ENCODE measurements around the gene ANGPTL4. TPM values are rescaled to one million over a fixed set of nuclear protein-coding genes. Genes with fewer than 3 reads are reported as not detected.
A peak's percentile ranks its signal among the peaks of the same experiment; 100 is the strongest.

The ANGPTL4 gene
- total RNA-seq, 4 donors from 2014 or later = 4.4 to 48.2 (median 19.4) TPM

- 0% methylated on average over 1 of the region's 3 CpGs; no CpG with 5 or more reads in 1 of the 2 donors for whole genome bisulfite sequencing, 2 donors (ENCODE audit: low coverage in 1 of 2)
- no peaks in the 10 kb centered on the region for H3K36me3 ChIP-seq
- H3K27me3 ChIP-seq = no peaks in the 10 kb centered on the region
- peak overlapping the region; percentile 76 to 88 (median 88) for H3K27ac ChIP-seq
- TF ChIP-seq CTCF (IDR thresholded peaks at IDR 0.05) = no peak
- TF ChIP-seq POLR2A (IDR thresholded peaks at IDR 0.05) = no peak
- no peak for TF ChIP-seq EP300 (IDR thresholded peaks at IDR 0.05)
- no peak for TF ChIP-seq POLR2AphosphoS5 (IDR thresholded peaks at IDR 0.05)
- H3K4me1 ChIP-seq = peaks cover 0 to 57% (median 23%) of the 10 kb centered on the region in 3 donors
- H3K9me3 ChIP-seq = no peaks in the 10 kb centered on the region
- ATAC-seq = no peak
- H3K4me3 ChIP-seq = peak overlapping the region; percentile 65 to 89
Measured at GRCh38 chr19:8413629-8413995, 49.7 kb downstream of the ANGPTL4 start.

- ATAC-seq = no peak
- Histone ChIP-seq H3K4me1 (peaks cover 0 to 62% (median 23%) of the 10 kb centered on the region in 3 donors), H3K4me3 (no peak overlapping the region), H3K36me3 (peaks cover 0 to 4% of the 10 kb centered on the region in 2 donors), H3K9me3 (no peaks in the 10 kb centered on the region), H3K27me3 (no peaks in the 10 kb centered on the region), H3K27ac (peak overlapping the region; percentile 4 to 88 (median 59))
- no peak for TF ChIP-seq EP300 (IDR thresholded peaks at IDR 0.05)
- no peak for TF ChIP-seq CTCF (IDR thresholded peaks at IDR 0.05)
- TF ChIP-seq POLR2AphosphoS5 (IDR thresholded peaks at IDR 0.05) = no peak
- TF ChIP-seq POLR2A (IDR thresholded peaks at IDR 0.05) = no peak
- WGBS, 2 donors (ENCODE audit: low coverage in 1 of 2) = 43 to 46% methylated on average over 1 to 4 of the region's 4 CpGs
Measured at GRCh38 chr19:8416796-8417195, 52.8 kb downstream of the ANGPTL4 start.

- no peaks in the 10 kb centered on the region for H3K9me3 ChIP-seq
- H3K27ac ChIP-seq = peak overlapping the region in 3 of 4 donors; percentile 4 to 29 (median 22)
- H3K4me1 ChIP-seq = peaks cover 0 to 50% (median 23%) of the 10 kb centered on the region in 3 donors
- H3K4me3 ChIP-seq = no peak overlapping the region
- no peaks in the 10 kb centered on the region for H3K27me3 ChIP-seq
- H3K36me3 ChIP-seq = peaks cover 0 to 26% of the 10 kb centered on the region in 2 donors
- WGBS, 2 donors (ENCODE audit: low coverage in 1 of 2) = 70 to 88% methylated on average over 6 to 7 of the region's 28 CpGs
- TF ChIP-seq POLR2A (IDR thresholded peaks at IDR 0.05) = no peak
- ATAC-seq = no peak
Measured at GRCh38 chr19:8421484-8422461, 57.8 kb downstream of the ANGPTL4 start.

- Histone ChIP-seq H3K36me3 (peaks cover 0 to 46% of the 10 kb centered on the region in 2 donors), H3K4me3 (peak overlapping the region in 1 of 2 donors; percentile 5), H3K27ac (peak overlapping the region; percentile 51 to 93 (median 82)), H3K27me3 (no peaks in the 10 kb centered on the region), H3K9me3 (no peaks in the 10 kb centered on the region), H3K4me1 (peaks cover 0 to 29% (median 16%) of the 10 kb centered on the region in 3 donors)
- TF ChIP-seq EP300 (IDR thresholded peaks at IDR 0.05) (no peak), CTCF (IDR thresholded peaks at IDR 0.05) (no peak), POLR2A (IDR thresholded peaks at IDR 0.05) (peak in 1 of 2 donors; percentile 22), POLR2AphosphoS5 (IDR thresholded peaks at IDR 0.05) (peak; percentile 92)
- peak; percentile 99 for ATAC-seq
- 6 to 15% methylated on average over 3 to 7 of the region's 9 CpGs for WGBS, 2 donors (ENCODE audit: low coverage in 1 of 2)
Measured at GRCh38 chr19:8423817-8424223, 59.9 kb downstream of the ANGPTL4 start.

Small RNA genes within 50 kb of the gene (small RNA-seq; reads per million reads assigned to genes)
- 0 reads per million in 4 donors for gene MIR4999

Other genes starting within 250 kb of the ANGPTL4 start
- gene FBN3, start 214.6 kb upstream of the ANGPTL4 start, total RNA-seq = under 1 TPM in 1 of 4 donors, not detected in 3; 0.02 TPM
- gene CERS4, start 154.8 kb upstream of the ANGPTL4 start, total RNA-seq = 10 to 100 TPM; 24.8 to 33.8 (median 31.9) TPM
- 10 to 100 TPM; 25.4 to 58.5 (median 40.8) TPM for gene CD320, start 55.8 kb upstream of the ANGPTL4 start, total RNA-seq
- 10 to 100 TPM; 14.5 to 48.3 (median 32.3) TPM for gene NDUFA7, start 42.8 kb upstream of the ANGPTL4 start, total RNA-seq
- 100 to 1,000 TPM; 172 to 357 (median 250) TPM for gene RPS28, start 42.7 kb upstream of the ANGPTL4 start, total RNA-seq
- 10 to 100 TPM in 3 of 4 donors, 1 to 10 TPM in 1; 9.8 to 22.3 (median 19.2) TPM for gene KANK3, start 20.9 kb upstream of the ANGPTL4 start, total RNA-seq
- gene RAB11B, start 26.2 kb downstream of the ANGPTL4 start, total RNA-seq = 10 to 100 TPM; 28.6 to 71.8 (median 36.1) TPM
- gene MARCHF2, start 49.1 kb downstream of the ANGPTL4 start, total RNA-seq = 100 to 1,000 TPM; 125 to 330 (median 237) TPM
- gene HNRNPM, start 80.8 kb downstream of the ANGPTL4 start, total RNA-seq = 100 to 1,000 TPM in 2 of 4 donors, 10 to 100 TPM in 2; 75.1 to 120 (median 101) TPM
- gene PRAM1, start 138.5 kb downstream of the ANGPTL4 start, total RNA-seq = 1 to 10 TPM in 1 of 4 donors, under 1 TPM in 3; 0.23 to 1.2 (median 0.45) TPM
- 10 to 100 TPM in 2 of 4 donors, 1 to 10 TPM in 2; 3.6 to 18.9 (median 10.3) TPM for gene ZNF414, start 150.0 kb downstream of the ANGPTL4 start, total RNA-seq
- 10 to 100 TPM in 2 of 4 donors, 1 to 10 TPM in 2; 5.4 to 41.5 (median 10.3) TPM for gene MYO1F, start 213.3 kb downstream of the ANGPTL4 start, total RNA-seq
- gene ADAMTS10, start 246.6 kb downstream of the ANGPTL4 start, total RNA-seq = 10 to 100 TPM; 15.7 to 45.3 (median 22.8) TPM

All from gastroesophageal sphincter (tissue), 4 donors.